ENCODE data around the gene SHANK2. TPM values are rescaled to one million over a fixed set of nuclear protein-coding genes. Genes with fewer than 3 reads are reported as not detected.

The SHANK2 gene
- total RNA-seq, 2 experiments from 2014 or later: not detected

DNA sequence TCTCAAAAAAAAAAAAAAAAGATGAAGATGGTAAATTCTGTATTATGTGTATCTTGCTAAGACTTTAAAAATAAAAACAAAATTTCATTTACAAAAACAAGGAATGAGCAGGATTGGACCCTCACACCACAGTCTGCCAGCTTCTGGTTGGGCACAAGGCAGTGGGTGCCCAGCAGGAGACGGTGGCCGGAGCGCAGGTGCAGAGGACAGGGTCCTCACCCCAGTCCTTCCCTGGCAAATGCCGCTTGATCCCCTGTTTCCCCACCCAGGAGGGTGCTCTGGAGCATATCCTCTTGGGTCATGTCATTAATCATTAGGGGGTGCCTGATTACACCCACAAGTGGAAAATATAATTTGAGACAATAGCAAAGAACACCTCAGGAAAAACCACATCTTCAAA is 31.2 kb downstream of the SHANK2 start:
- intact Hi-C loops (cut with micrococcal nuclease): no loop called here
- Mint-ChIP-seq H3K36me3 (no peaks in the 10 kb centered on the region), H3K4me1 (ENCODE audit: low read depth) (no peaks in the 10 kb centered on the region), H3K4me3 (no peak overlapping the region), H3K27me3 (peaks cover 15% of the 10 kb centered on the region), H3K27ac (no peak overlapping the region), H3K9me3 (peaks cover 10% of the 10 kb centered on the region)
- POLR2A ChIA-PET: no interaction called here
- no peak for DNase-seq
- CTCF ChIA-PET: no interaction called here

DNA sequence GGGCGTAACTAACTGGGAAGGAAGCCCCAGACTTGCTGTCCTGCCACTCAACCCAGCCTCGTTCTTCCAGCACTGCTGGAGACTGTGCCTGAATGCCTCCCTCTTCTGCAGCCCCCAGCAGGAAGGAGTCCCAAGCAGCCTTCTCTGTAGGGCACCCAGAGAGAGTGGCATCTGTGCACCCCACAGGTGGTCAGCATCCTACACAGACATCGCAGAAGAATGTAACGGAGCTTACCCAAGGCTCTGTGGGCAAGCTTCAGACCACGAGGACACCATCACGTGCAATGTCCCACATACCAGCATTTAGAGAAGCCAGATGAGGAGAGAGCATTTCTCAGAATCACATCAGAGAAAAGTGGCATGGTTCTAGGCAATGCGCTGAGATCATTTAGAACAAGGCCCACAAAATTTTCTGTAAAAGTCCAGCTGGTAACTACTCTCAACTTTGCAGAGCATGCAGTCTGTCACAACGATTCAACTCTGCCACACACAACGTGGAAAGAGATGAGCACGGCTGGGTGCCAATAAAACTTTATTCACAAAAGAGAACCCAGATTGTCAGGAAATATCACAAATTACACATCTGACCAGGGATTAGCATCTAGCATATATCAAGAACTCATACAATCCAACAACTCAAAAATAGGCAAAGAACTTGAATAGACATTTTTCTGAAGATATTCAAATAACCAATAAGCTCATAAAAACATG is 33.4 kb downstream of the SHANK2 start:
- CTCF ChIA-PET: no interaction called here
- no peaks in the 10 kb centered on the region for H3K36me3 Mint-ChIP-seq

DNA sequence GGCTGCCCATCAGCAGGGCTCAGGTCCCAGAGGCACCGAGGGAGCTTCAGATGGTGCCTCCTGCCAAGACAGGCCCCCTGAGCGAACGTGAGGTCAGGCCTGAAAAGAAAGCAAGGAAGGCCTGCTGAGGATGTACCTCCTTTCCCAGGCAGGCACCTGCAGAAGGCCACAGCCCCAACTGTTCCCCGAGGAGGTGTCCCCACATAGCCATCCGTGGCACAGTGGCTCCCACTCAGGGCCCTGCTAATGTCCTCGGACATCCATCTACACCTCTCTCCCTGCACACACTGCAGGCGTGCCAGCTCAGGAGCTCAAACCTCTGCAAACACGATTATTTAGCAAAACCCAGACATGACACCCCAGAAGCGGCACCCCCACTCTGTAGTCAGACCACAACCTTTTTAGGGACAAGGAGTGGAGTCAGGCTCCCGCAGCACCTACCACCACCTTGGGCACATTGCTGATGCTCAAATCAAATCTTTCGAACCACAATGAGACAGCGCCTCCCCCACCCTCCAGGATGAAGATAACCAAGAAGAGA is 36.9 kb downstream of the SHANK2 start:
- Mint-ChIP-seq H3K27me3 (peaks cover 18% of the 10 kb centered on the region), H3K4me1 (ENCODE audit: low read depth) (no peaks in the 10 kb centered on the region), H3K4me3 (no peak overlapping the region), H3K9me3 (no peaks in the 10 kb centered on the region), H3K36me3 (no peaks in the 10 kb centered on the region), H3K27ac (no peak overlapping the region)
- CTCF ChIA-PET: no interaction called here
- intact Hi-C loops (cut with micrococcal nuclease): no loop called here
- no peak for DNase-seq
- POLR2A ChIA-PET: no interaction called here

More for the DNA sequence above, 33.4 kb downstream of the SHANK2 start:
- H3K4me3 Mint-ChIP-seq: no peak overlapping the region
- H3K9me3 Mint-ChIP-seq: no peaks in the 10 kb centered on the region
- H3K4me1 Mint-ChIP-seq (ENCODE audit: low read depth): no peaks in the 10 kb centered on the region
- H3K27me3 Mint-ChIP-seq: peaks cover 22% of the 10 kb centered on the region
- intact Hi-C loops (cut with micrococcal nuclease): no loop called here
- DNase-seq: no peak
- H3K27ac Mint-ChIP-seq: no peak overlapping the region
- POLR2A ChIA-PET: no interaction called here

DNA sequence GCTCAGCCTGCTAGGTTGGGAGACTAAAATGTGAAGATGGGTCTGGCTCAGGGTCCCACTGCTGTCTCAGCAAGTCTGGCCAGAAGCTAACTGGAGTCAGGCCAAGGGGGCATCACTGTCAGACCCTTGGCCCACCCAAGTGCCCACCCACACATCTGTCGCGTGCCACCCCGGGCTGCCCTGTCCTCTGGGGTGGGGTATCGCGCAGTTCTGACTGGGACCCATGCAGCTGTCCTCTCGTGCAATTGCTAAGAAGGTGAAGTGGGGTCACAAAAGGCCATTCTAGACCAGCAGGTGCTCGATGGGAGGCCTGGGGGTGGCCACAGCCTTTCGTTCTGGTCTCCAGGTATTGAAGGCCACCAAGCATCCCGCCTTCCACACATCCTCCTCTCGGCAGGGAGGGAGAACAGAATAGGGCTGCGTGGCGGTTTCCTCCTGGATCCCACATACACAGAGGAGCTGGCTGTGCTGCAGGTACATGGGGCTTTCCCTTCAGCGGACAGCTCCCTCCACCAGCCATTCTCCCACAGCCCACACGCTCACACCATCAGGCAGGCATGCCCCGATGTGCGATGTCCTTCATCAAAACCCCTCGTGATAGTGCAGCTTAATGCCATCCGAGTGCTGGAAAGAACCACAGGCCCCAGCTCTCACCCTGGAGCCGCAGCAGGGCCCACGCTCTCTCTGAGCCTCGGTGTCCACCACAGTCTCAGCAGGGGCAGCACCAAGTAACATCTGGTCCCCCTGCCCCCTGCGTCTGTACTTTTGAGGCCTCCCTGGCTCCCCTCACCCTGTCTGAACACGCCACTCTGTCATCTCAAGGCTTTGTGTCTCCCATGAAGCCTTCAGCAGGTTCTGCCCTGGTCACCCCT is 37.6 kb downstream of the SHANK2 start:
- Mint-ChIP-seq H3K4me3 (no peak overlapping the region), H3K27ac (no peak overlapping the region), H3K9me3 (no peaks in the 10 kb centered on the region), H3K4me1 (ENCODE audit: low read depth) (no peaks in the 10 kb centered on the region), H3K36me3 (no peaks in the 10 kb centered on the region), H3K27me3 (peaks cover 18% of the 10 kb centered on the region)
- DNase-seq: no peak
- ChIA-PET CTCF (no interaction called here), POLR2A (no interaction called here)
- intact Hi-C loops (cut with micrococcal nuclease): no loop called here

DNA sequence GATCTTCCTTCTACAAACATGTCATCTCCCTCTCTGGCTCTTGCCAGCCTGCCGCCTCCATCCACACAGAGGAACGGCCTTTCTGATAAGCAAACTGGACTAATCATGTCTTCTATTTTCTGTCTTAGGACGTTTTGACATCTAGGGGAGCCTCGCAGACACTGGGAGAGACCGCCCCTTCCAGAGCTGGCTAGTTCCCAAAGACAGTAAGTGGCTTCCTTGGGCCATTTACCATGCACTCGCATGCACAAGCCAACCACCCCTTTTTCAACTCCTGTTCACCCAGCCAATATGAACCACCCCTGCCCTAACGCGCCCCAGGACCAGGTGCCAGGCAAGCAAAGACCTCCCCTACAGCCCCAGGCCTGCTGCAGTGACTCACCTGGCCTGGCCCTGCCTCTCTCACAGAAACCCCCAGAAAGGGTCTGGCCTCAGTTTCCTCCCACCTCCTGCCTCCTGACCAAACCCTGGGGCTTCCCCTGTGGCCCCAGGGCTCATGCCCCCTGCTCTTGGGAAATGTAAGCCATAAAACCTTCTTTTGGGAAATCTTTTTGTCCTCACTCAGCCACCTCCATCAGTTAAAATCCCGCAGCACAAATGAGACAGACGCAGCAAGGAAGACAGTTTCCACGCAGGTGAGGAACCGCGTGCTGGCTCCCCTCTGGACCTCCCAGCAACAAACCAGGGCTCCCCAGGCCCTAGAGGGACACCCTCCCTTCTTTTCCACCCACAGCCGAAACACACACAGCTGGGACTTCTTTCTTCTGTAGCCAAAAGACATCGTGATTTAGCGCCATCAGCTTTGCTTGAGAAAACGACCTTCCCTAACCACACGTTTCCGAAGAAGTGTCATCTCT is 38.5 kb downstream of the SHANK2 start:
- intact Hi-C loops (cut with micrococcal nuclease): no loop called here
- POLR2A ChIA-PET: no interaction called here
- Mint-ChIP-seq H3K9me3 (no peaks in the 10 kb centered on the region), H3K4me3 (no peak overlapping the region), H3K36me3 (no peaks in the 10 kb centered on the region), H3K27me3 (peaks cover 14% of the 10 kb centered on the region), H3K4me1 (ENCODE audit: low read depth) (no peaks in the 10 kb centered on the region), H3K27ac (no peak overlapping the region)
- no peak for DNase-seq
- CTCF ChIA-PET: no interaction called here

DNA sequence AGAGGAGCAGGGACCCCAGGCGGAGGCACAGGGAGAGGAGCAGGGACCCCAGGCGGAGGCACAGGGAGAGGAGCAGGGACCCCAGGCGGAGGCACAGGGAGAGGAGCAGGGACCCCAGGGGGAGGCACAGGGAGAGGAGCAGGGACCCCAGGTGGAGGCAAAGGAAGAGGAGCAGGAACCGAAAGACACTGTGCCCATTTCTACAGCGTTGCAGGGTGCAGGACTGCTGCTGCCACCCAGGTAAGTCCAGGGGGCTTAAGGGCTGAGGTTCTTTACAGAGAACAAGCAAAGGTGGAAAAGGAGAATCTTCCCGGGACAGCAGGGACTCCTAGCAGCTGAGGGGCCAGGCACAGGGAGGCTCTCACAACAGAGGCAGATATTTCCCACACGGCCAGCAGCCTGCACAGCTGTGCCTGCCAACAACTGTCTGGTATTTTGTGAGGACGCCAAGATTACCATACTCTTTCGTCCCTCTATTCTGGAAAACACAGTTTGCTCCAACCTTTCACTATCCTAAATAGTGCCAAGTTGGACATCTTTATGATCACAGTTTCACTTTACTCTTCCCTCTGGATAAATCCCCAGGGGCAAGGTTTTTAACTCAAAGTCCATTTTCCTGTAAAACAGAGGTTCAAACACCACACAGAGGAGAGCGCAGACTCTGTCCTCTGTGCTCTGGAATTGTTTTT is 39.4 kb downstream of the SHANK2 start:
- Mint-ChIP-seq H3K27me3 (peaks cover 10% of the 10 kb centered on the region), H3K4me1 (ENCODE audit: low read depth) (no peaks in the 10 kb centered on the region), H3K9me3 (peaks cover 2% of the 10 kb centered on the region), H3K4me3 (no peak overlapping the region), H3K36me3 (no peaks in the 10 kb centered on the region), H3K27ac (no peak overlapping the region)
- intact Hi-C loops (cut with micrococcal nuclease): no loop called here
- ChIA-PET POLR2A (no interaction called here), CTCF (no interaction called here)
- DNase-seq: no peak

DNA sequence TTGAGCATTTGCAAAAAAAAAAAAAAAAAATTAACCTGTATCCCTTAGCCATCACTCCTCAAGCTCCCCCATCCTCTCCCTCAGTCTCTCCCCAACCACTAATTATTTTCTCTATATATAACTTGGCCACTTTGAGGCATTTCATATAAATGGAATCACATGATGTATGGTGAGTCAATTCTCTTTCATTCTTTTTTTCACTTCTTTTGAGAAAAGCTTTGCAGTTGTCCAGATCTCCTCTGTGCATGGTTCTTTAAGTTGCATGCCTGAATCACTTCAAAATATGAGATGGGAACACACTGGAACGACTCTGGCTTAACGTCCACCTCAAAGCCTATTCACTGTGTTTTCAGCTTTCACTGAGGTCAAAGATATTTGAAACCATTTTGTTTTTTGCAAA is 40.7 kb downstream of the SHANK2 start:
- POLR2A ChIA-PET: no interaction called here
- CTCF ChIA-PET: no interaction called here
- Mint-ChIP-seq H3K36me3 (no peaks in the 10 kb centered on the region), H3K27ac (no peak overlapping the region), H3K27me3 (peaks cover 10% of the 10 kb centered on the region), H3K9me3 (peaks cover 2% of the 10 kb centered on the region), H3K4me1 (ENCODE audit: low read depth) (no peaks in the 10 kb centered on the region), H3K4me3 (no peak overlapping the region)
- no peak for DNase-seq
- intact Hi-C loops (cut with micrococcal nuclease): no loop called here

DNA sequence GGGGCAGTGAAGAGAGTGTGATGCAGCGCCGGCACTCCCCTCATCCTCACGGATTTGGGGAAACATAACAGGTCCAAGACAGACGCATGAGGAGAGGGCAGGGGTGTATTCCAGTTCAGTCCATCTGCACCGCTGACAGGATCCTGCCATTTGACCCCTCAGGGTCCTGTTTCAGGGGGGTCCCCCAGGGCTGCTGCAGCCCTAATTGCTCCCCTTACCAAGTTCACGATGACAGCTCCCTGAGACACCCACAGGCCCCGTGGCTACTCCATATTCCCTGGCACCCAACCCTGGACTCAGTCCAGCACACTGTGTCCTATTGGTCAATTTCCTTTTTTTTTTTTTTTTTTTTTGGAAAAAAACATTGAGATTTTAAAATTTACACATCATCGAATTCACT is 41.5 kb downstream of the SHANK2 start:
- no peaks in the 10 kb centered on the region for H3K36me3 Mint-ChIP-seq
- no peak overlapping the region for H3K27ac Mint-ChIP-seq
- no peak for DNase-seq
- no peak overlapping the region for H3K4me3 Mint-ChIP-seq
- H3K4me1 Mint-ChIP-seq (ENCODE audit: low read depth): no peaks in the 10 kb centered on the region
- peaks cover 2% of the 10 kb centered on the region for H3K9me3 Mint-ChIP-seq
- ChIA-PET CTCF (no interaction called here), POLR2A (no interaction called here)
- intact Hi-C loops (cut with micrococcal nuclease): no loop called here
- peaks cover 5% of the 10 kb centered on the region for H3K27me3 Mint-ChIP-seq

DNA sequence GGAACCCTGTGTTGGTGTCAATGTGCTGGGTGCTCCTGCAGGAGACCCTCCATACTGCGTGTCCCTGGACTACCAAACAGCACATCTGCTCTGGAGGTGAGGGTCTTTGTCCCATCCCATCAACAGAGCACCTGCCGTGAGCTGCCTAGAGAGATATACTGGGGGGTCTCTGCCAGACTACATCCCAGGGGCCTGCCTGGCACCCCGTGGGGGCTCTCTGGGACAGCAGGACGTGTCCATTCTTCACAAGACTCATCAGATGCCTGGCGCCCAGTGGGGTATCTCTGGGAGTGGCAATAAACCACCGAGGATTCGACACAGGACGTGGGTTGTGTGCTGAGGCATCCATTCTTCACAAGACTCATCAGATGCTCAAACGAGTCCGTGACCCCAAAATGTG is 42.7 kb downstream of the SHANK2 start:
- DNase-seq: no peak
- H3K27ac Mint-ChIP-seq: no peak overlapping the region
- POLR2A ChIA-PET: no interaction called here
- peaks cover 2% of the 10 kb centered on the region for H3K9me3 Mint-ChIP-seq
- intact Hi-C loops (cut with micrococcal nuclease): no loop called here
- H3K27me3 Mint-ChIP-seq: peaks cover 2% of the 10 kb centered on the region
- CTCF ChIA-PET: no interaction called here
- no peaks in the 10 kb centered on the region for H3K4me1 Mint-ChIP-seq (ENCODE audit: low read depth)
- H3K4me3 Mint-ChIP-seq: no peak overlapping the region
- no peaks in the 10 kb centered on the region for H3K36me3 Mint-ChIP-seq

DNA sequence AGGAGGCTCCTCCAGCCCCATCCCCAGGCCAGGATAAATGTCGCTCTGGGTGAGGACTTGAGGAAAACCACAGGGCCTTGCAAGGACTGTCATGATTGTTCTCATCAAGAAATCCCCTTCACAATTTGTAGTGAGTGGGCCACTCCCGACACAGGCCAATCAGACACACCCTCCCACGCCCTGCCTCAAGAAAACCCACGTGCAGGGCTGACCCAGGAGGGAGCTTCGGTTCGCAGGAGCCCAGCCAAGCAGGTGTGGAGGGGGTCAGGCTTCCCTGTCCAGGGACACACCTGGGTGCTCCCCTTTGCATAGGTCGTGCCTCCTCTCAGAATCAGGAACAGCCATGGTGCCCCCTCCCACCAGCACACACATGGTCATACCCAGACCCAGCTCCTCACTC is 43.2 kb downstream of the SHANK2 start:
- POLR2A ChIA-PET: no interaction called here
- Mint-ChIP-seq H3K9me3 (peaks cover 2% of the 10 kb centered on the region), H3K27ac (no peak overlapping the region), H3K36me3 (no peaks in the 10 kb centered on the region), H3K4me3 (no peak overlapping the region), H3K4me1 (ENCODE audit: low read depth) (no peaks in the 10 kb centered on the region), H3K27me3 (peaks cover 1% of the 10 kb centered on the region)
- intact Hi-C loops (cut with micrococcal nuclease): no loop called here
- DNase-seq: no peak
- CTCF ChIA-PET: no interaction called here

DNA sequence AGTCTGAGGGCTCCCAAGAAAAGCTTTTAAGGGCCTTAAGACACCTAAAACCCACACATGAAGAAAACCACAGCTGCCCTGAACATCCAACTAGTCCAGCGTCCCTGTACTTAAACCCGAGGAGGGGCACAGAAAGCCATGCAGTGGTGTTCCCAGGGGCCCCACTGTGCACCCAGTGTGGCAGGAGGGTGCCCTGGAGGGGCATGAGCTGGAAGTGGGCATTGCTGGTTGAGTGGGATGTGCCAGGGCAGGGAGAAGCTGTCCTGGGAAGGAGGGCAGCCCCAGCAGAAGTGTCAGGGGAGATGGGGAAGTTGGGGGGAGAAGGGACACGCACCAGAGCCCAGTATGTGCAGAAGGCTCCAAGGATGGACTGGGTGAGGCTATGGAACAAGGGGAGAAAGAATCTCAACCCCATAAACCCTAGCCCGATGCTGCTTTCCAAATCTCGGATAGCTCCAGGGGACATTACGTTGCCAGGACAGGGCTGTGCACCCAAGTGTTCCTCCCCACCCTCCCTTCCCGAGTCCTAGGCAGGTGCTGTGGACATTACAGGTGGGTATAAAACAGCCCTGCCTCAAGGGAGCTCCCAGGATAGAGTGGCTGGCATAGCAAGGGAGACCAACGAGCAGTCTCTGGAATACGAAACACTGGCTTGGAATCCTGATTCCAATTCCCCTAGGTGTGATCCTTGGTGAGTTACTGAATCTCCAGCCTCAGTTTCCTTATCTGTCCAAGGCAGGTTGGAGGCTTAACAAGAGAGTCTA is 44.2 kb downstream of the SHANK2 start:
- Mint-ChIP-seq H3K4me1 (ENCODE audit: low read depth) (no peaks in the 10 kb centered on the region), H3K4me3 (no peak overlapping the region), H3K9me3 (peaks cover 2% of the 10 kb centered on the region), H3K27ac (no peak overlapping the region), H3K27me3 (no peaks in the 10 kb centered on the region), H3K36me3 (no peaks in the 10 kb centered on the region)
- DNase-seq: no peak
- intact Hi-C loops (cut with micrococcal nuclease): no loop called here
- ChIA-PET CTCF (no interaction called here), POLR2A (no interaction called here)
